GM12872 (cell line): ENCODE data around the gene KLC1.

Experiments
- TF ChIP-seq, protein P1 (sequence below): IDR thresholded peaks from 3 replicates; pipeline ENCODE4 v1.5.1; 2011; ENCODE audit warnings: low read depth, mild to moderate bottlenecking, low read length, moderate library complexity; ENCODE audit not compliant: insufficient read depth

The KLC1 gene

GRCh38 chr14:103628684-103629502 lies at the start of gene KLC1:
KLC1 (plus strand) TSS chr14:103629211; CDS start chr14:103654565, 25,354 bp downstream.
- TF ChIP-seq, protein P1, sequence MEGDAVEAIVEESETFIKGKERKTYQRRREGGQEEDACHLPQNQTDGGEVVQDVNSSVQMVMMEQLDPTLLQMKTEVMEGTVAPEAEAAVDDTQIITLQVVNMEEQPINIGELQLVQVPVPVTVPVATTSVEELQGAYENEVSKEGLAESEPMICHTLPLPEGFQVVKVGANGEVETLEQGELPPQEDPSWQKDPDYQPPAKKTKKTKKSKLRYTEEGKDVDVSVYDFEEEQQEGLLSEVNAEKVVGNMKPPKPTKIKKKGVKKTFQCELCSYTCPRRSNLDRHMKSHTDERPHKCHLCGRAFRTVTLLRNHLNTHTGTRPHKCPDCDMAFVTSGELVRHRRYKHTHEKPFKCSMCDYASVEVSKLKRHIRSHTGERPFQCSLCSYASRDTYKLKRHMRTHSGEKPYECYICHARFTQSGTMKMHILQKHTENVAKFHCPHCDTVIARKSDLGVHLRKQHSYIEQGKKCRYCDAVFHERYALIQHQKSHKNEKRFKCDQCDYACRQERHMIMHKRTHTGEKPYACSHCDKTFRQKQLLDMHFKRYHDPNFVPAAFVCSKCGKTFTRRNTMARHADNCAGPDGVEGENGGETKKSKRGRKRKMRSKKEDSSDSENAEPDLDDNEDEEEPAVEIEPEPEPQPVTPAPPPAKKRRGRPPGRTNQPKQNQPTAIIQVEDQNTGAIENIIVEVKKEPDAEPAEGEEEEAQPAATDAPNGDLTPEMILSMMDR, result no peak

DNA sequence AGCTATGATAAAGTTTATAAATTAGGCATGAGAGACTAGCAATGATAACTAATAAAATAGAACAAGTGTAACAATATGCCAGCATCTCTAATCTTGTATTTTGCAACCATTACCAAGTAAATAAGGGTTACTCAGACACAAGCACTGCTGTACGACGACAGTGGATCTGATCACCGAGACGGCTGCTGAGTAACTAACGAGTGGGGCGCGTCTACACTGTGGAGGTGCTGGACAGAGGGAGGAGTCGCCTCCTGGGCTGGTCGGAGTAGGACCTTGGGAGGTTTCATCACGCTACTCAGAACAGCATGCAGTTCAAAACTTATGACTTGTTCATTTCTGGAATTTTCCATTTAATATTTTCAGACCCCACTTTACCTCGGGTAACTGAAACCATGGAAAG lies 47.8 kb upstream of the KLC1 start:
- TF ChIP-seq, protein P1, result no peak

GRCh38 chr14:103581954-103582703 lies 46.9 kb upstream of the KLC1 start:
- TF ChIP-seq, protein P1, result no peak

DNA sequence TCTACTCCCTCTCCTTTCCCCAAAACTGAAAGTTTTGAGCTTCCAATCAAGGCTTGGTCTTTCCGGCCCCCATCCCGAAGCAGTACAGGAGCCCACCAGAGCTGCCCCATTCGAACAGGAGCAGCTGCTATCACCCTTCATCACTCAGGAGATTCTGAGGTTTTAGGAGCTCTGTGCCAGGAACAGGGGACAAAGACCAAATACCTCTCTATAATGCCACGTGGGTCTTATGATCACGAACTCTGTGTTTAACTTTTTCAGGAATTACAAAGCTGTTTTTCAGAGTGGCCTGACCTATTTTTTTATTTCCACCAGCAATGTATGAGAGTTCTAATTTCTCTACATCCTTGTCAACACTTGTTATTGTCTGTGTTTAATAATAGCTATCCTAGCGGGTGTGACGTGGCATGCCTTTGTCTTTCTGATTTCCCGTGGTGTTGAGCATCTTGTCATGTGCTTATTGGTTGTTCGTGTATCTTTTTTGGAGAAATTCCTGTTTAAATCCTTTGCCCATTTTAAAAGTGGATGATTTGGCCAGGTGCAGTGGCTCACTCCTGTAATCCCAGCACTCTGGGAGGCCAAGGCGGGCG lies 44.6 kb upstream of the KLC1 start:
- TF ChIP-seq, protein P1, result no peak

- TF ChIP-seq, protein P1, result no peak
Observed at GRCh38 chr14:103593577-103593976, 35.4 kb upstream of the KLC1 start.

GRCh38 chr14:103594265-103594664 lies 34.7 kb upstream of the KLC1 start:
- TF ChIP-seq, protein P1, result no peak
